ENCODE data around the gene NRP2.

NRP2 gene

GRCh38 chr2:205808486-205809121 lies 126.3 kb downstream of the NRP2 start:
- 91% methylated on average over 7 of the region's 7 CpGs for WGBS
- H3K4me1 ChIP-seq (ENCODE audit: insufficient read depth, low read length): peaks cover under 1% of the 10 kb centered on the region; the same call in 1 of the 2 replicates
- no peaks in the 10 kb centered on the region for H3K27me3 ChIP-seq (ENCODE audit: insufficient read depth, low read length)
- H3K9me3 ChIP-seq (ENCODE audit: insufficient read depth, low read depth, low read length): no peaks in the 10 kb centered on the region
- H3K36me3 ChIP-seq (ENCODE audit: insufficient read depth, low read length): no peaks in the 10 kb centered on the region
- H3K9ac ChIP-seq (ENCODE audit: low read depth, low read length): no peak overlapping the region
- no peak overlapping the region for H3K27ac ChIP-seq (ENCODE audit: low read depth, low read length)
- H3K4me3 ChIP-seq (ENCODE audit: low read length): no peak overlapping the region

DNA sequence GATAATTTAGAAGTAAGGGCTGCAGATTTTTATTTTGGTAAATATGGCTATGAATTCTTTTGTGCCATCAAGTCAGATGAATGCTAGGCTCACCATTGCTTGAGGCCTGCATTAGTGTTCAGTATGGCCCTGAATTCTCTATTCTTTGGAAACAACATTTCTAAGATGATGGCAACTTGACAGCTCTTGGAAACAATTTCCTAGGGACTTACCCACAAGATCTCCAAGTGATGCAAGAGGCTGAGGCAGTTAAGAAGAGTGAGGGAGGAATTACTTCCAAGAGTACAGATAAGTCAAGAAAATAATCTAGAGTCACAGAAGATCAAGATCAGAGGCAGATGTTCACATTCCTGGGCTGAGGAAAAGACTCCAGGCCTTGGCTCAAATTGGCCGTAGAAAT lies 129.1 kb downstream of the NRP2 start:
- Histone ChIP-seq H3K27me3 (ENCODE audit: insufficient read depth, low read length) (no peaks in the 10 kb centered on the region), H3K9me3 (ENCODE audit: insufficient read depth, low read depth, low read length) (no peaks in the 10 kb centered on the region; the same call in 1 of the 2 replicates), H3K36me3 (ENCODE audit: insufficient read depth, low read length) (no peaks in the 10 kb centered on the region), H3K9ac (ENCODE audit: low read depth, low read length) (no peak overlapping the region), H3K4me3 (ENCODE audit: low read length) (no peak overlapping the region), H3K27ac (ENCODE audit: low read depth, low read length) (no peak overlapping the region), H3K4me1 (ENCODE audit: insufficient read depth, low read length) (peaks cover 7% of the 10 kb centered on the region; the same call in 1 of the 2 replicates)
- 100% methylated on average over 1 of the region's 1 CpG for WGBS

DNA sequence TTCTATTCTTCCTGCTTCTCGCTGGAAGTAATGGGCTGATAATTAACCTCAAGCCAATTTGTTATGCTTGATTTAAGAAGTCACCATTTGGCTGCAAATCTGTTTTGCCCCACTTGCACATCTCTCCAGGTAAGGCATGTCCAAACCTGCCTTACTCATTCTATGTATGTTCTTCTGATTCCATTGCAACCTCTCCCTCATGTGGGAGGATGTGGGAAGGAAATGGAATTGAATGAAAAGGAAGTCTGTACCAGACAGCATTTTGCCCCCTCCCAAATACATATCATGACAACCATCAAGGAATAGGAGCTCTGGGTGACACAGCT lies 131.7 kb downstream of the NRP2 start:
- no peaks in the 10 kb centered on the region for H3K27me3 ChIP-seq (ENCODE audit: insufficient read depth, low read length)
- H3K9me3 ChIP-seq (ENCODE audit: insufficient read depth, low read depth, low read length): no peaks in the 10 kb centered on the region; the same call in 1 of the 2 replicates
- H3K36me3 ChIP-seq (ENCODE audit: insufficient read depth, low read length): no peaks in the 10 kb centered on the region
- H3K4me3 ChIP-seq (ENCODE audit: low read length): no peak overlapping the region
- H3K4me1 ChIP-seq (ENCODE audit: insufficient read depth, low read length): peaks cover 7% of the 10 kb centered on the region; the same call in 1 of the 2 replicates
- WGBS: 83% methylated on average over 1 of the region's 1 CpG
- H3K27ac ChIP-seq (ENCODE audit: low read depth, low read length): no peak overlapping the region; the same call in 1 of the 2 replicates
- H3K9ac ChIP-seq (ENCODE audit: low read depth, low read length): no peak overlapping the region

DNA sequence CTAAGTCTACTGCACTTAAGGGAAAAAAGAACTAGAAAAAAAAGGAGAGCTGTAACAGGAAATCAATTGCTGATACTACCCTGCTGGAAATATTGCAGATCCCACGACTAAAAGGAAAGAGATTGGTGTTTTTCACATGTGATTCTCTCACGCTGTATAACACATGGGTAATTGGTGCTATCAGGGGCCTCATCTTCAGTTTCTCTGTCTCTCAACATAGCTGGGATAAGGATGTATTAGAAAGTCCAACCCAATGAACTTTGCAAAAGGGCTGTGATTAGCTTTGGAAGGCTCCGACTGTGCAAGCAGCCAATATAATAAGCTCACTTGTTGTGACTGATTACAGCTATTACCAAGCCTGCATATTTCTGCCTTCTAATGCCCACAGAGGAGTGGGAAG lies 133.4 kb downstream of the NRP2 start:
- Histone ChIP-seq H3K9me3 (ENCODE audit: insufficient read depth, low read depth, low read length) (no peaks in the 10 kb centered on the region; the same call in 1 of the 2 replicates), H3K36me3 (ENCODE audit: insufficient read depth, low read length) (no peaks in the 10 kb centered on the region), H3K4me1 (ENCODE audit: insufficient read depth, low read length) (peaks cover 7% of the 10 kb centered on the region; the same call in 1 of the 2 replicates), H3K27ac (ENCODE audit: low read depth, low read length) (no peak overlapping the region), H3K4me3 (ENCODE audit: low read length) (no peak overlapping the region), H3K27me3 (ENCODE audit: insufficient read depth, low read length) (no peaks in the 10 kb centered on the region), H3K9ac (ENCODE audit: low read depth, low read length) (no peak overlapping the region)
- WGBS: 87% methylated on average over 3 of the region's 3 CpGs

- Histone ChIP-seq H3K4me1 (ENCODE audit: insufficient read depth, low read length) (peaks cover 7% of the 10 kb centered on the region; the same call in 1 of the 2 replicates), H3K27ac (ENCODE audit: low read depth, low read length) (no peak overlapping the region), H3K9ac (ENCODE audit: low read depth, low read length) (no peak overlapping the region), H3K4me3 (ENCODE audit: low read length) (no peak overlapping the region), H3K36me3 (ENCODE audit: insufficient read depth, low read length) (no peaks in the 10 kb centered on the region), H3K27me3 (ENCODE audit: insufficient read depth, low read length) (no peaks in the 10 kb centered on the region), H3K9me3 (ENCODE audit: insufficient read depth, low read depth, low read length) (no peaks in the 10 kb centered on the region; the same call in 1 of the 2 replicates)
These were observed 134.0 kb downstream of the NRP2 start for GRCh38 chr2:205816268-205816667.

DNA sequence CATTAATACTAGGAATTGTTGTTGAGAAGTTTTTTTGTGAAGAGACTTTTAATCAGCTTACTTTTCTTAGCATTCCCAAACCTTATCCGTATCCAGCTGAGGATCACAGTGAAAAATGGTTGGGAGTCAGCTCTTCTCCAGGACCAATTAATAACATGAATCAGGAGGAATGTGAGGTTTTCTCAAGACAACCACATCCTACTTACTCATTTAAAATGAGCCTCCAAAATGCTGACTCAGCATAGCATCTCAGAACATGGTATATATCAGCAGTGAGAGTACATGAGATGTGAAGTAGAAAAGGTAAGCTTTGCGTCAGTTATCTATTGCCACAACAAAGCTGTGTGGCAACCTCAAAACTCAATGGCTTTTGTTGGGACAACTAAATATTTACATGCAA lies 140.3 kb downstream of the NRP2 start:
- 87% methylated on average over 1 of the region's 2 CpGs for WGBS
- Histone ChIP-seq H3K36me3 (ENCODE audit: insufficient read depth, low read length) (no peaks in the 10 kb centered on the region), H3K27me3 (ENCODE audit: insufficient read depth, low read length) (no peaks in the 10 kb centered on the region), H3K9me3 (ENCODE audit: insufficient read depth, low read depth, low read length) (no peaks in the 10 kb centered on the region), H3K27ac (ENCODE audit: low read depth, low read length) (no peak overlapping the region), H3K9ac (ENCODE audit: low read depth, low read length) (no peak overlapping the region), H3K4me1 (ENCODE audit: insufficient read depth, low read length) (peaks cover 11% of the 10 kb centered on the region; the same call in 1 of the 2 replicates), H3K4me3 (ENCODE audit: low read length) (no peak overlapping the region)

DNA sequence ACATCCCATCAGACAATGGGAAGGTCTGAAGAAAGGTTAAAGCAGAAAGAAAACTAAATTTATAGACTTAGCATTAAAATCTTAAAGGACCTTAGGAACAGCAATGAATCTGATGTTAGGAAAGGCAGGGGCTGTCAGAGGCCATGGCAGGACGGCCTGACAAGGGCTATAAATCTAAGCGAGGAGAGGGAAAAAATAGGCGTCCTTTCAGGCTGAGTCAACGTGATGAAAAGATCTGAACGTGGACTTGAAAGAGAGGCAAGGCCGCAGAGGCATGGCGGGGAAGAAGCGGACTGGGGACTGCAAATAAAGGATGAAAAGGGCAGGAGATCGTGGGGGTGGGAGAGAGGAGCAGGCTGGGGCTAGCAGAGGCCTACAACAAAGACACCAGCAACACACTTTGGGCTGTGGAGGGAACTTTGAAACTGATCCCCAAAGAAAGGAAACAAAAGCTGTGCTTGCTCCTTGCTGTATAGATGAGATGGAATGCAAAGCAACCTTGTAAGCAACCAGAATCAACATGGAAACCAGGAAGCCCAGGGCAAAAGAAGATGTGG lies 145.6 kb downstream of the NRP2 start:
- no peaks in the 10 kb centered on the region for H3K36me3 ChIP-seq (ENCODE audit: insufficient read depth, low read length)
- no peak overlapping the region for H3K27ac ChIP-seq (ENCODE audit: low read depth, low read length)
- H3K4me1 ChIP-seq (ENCODE audit: insufficient read depth, low read length): peaks cover 16% of the 10 kb centered on the region; the same call in 1 of the 2 replicates
- 71% methylated on average over 9 of the region's 9 CpGs for WGBS
- no peaks in the 10 kb centered on the region for H3K9me3 ChIP-seq (ENCODE audit: insufficient read depth, low read depth, low read length)
- H3K27me3 ChIP-seq (ENCODE audit: insufficient read depth, low read length): no peaks in the 10 kb centered on the region
- H3K4me3 ChIP-seq (ENCODE audit: low read length): no peak overlapping the region
- H3K9ac ChIP-seq (ENCODE audit: low read depth, low read length): no peak overlapping the region

DNA sequence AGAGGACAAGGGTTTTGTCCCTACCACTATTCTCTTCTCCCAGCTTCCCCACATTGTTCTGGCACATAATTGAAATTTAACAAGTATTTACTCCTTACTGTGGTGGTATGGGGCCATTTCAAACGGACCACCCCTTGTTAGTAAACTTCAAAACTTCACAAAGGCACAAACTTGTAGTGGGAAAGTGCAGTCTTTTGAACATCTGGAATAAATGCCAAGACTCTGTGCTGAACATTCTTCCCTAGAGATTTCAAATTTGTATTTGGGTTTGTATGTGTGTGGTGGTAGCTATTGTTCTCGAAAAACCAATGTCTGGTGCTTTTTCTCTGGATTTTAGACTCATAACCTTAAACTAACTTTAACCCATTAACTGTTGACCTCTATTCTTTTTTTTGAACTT lies 151.6 kb downstream of the NRP2 start:
- H3K27me3 ChIP-seq (ENCODE audit: insufficient read depth, low read length): no peaks in the 10 kb centered on the region
- H3K4me3 ChIP-seq (ENCODE audit: low read length): no peak overlapping the region
- WGBS: 86% methylated on average over 1 of the region's 2 CpGs
- H3K27ac ChIP-seq (ENCODE audit: low read depth, low read length): no peak overlapping the region
- no peak overlapping the region for H3K9ac ChIP-seq (ENCODE audit: low read depth, low read length)
- H3K9me3 ChIP-seq (ENCODE audit: insufficient read depth, low read depth, low read length): peaks cover 11% of the 10 kb centered on the region
- peaks cover 15% of the 10 kb centered on the region for H3K4me1 ChIP-seq (ENCODE audit: insufficient read depth, low read length)
- H3K36me3 ChIP-seq (ENCODE audit: insufficient read depth, low read length): no peaks in the 10 kb centered on the region

- Histone ChIP-seq H3K9me3 (ENCODE audit: insufficient read depth, low read depth, low read length) (peaks cover 15% of the 10 kb centered on the region), H3K4me3 (ENCODE audit: low read length) (no peak overlapping the region), H3K27me3 (ENCODE audit: insufficient read depth, low read length) (no peaks in the 10 kb centered on the region), H3K9ac (ENCODE audit: low read depth, low read length) (no peak overlapping the region), H3K4me1 (ENCODE audit: insufficient read depth, low read length) (peaks cover 15% of the 10 kb centered on the region), H3K27ac (ENCODE audit: low read depth, low read length) (no peak overlapping the region), H3K36me3 (ENCODE audit: insufficient read depth, low read length) (no peaks in the 10 kb centered on the region)
- 96% methylated on average over 1 of the region's 3 CpGs for WGBS
These were observed 152.5 kb downstream of the NRP2 start for GRCh38 chr2:205834796-205835195.

DNA sequence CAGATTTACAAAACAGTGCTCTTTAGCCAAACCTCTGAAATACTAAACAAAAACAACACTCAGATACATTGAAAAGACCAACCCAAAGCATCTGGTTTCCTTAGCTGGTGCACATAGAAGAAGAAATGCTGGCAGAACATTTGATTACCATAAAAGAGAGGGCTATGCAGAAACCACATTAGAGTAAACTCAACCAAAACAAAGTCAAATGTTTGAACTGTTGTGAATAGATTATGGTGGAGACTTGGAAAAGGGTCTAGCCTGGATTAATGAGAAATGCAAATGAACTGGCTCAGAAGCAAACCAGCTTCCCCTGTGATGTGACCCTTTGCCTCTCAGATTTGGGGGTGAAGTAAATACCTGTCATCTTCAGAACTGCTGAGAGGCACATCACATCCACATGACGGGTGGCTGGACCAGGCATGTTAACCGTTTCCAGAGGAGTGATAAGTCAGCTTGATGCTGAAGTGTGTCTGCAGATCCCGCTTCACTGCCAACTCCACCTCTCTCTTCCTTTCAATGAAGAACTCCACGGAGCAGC lies 153.0 kb downstream of the NRP2 start:
- H3K27ac ChIP-seq (ENCODE audit: low read depth, low read length): no peak overlapping the region; the same call in 1 of the 2 replicates
- no peaks in the 10 kb centered on the region for H3K36me3 ChIP-seq (ENCODE audit: insufficient read depth, low read length)
- H3K4me3 ChIP-seq (ENCODE audit: low read length): no peak overlapping the region
- no peak overlapping the region for H3K9ac ChIP-seq (ENCODE audit: low read depth, low read length)
- 78% methylated on average over 4 of the region's 4 CpGs for WGBS
- peaks cover 15% of the 10 kb centered on the region for H3K9me3 ChIP-seq (ENCODE audit: insufficient read depth, low read depth, low read length)
- no peaks in the 10 kb centered on the region for H3K27me3 ChIP-seq (ENCODE audit: insufficient read depth, low read length)
- peaks cover 15% of the 10 kb centered on the region for H3K4me1 ChIP-seq (ENCODE audit: insufficient read depth, low read length)

GRCh38 chr2:205835923-205836322 lies 153.6 kb downstream of the NRP2 start:
- no peak overlapping the region for H3K4me3 ChIP-seq (ENCODE audit: low read length)
- WGBS: 52% methylated on average over 5 of the region's 5 CpGs
- no peak overlapping the region for H3K9ac ChIP-seq (ENCODE audit: low read depth, low read length)

More at GRCh38 chr2:205835923-205836322, 153.6 kb downstream of the NRP2 start:
- H3K27me3 ChIP-seq (ENCODE audit: insufficient read depth, low read length): no peaks in the 10 kb centered on the region
- H3K9me3 ChIP-seq (ENCODE audit: insufficient read depth, low read depth, low read length): peaks cover 15% of the 10 kb centered on the region
- H3K36me3 ChIP-seq (ENCODE audit: insufficient read depth, low read length): no peaks in the 10 kb centered on the region
- peak overlapping the region; percentile 68; the same call in 1 of the 2 replicates for H3K27ac ChIP-seq (ENCODE audit: low read depth, low read length)
- H3K4me1 ChIP-seq (ENCODE audit: insufficient read depth, low read length): peaks cover 15% of the 10 kb centered on the region

All from HUES64 (cell line).